Panc1 (cell line): ENCODE results near the gene B4GAT1.

ENCODE experiments used
- POLR2AphosphoS5 ChIP-seq: IDR thresholded peaks from 2 replicates; pipeline ENCODE4 v1.6.1; 2012; ENCODE audit warnings: mild to moderate bottlenecking, low read depth, low read length, moderate library complexity
- TF ChIP-seq, protein P1 (sequence below): fragments of 450-650 bp; IDR thresholded peaks from 2 replicates; pipeline ENCODE4 v1.5.1; 2017; ENCODE audit warnings: mild to moderate bottlenecking
- TF ChIP-seq, protein P2 (sequence below), 2 experiments: IDR thresholded peaks; 2 replicates each; pipeline ENCODE4 v1.6.1; 2011 to 2012; ENCODE audit warnings: low read depth in 2 of 2, control low read depth in 1 of 2, low read length in 1 of 2, mild to moderate bottlenecking in 1 of 2, moderate library complexity in 1 of 2; ENCODE audit not compliant: insufficient read depth in 1 of 2

DNA sequence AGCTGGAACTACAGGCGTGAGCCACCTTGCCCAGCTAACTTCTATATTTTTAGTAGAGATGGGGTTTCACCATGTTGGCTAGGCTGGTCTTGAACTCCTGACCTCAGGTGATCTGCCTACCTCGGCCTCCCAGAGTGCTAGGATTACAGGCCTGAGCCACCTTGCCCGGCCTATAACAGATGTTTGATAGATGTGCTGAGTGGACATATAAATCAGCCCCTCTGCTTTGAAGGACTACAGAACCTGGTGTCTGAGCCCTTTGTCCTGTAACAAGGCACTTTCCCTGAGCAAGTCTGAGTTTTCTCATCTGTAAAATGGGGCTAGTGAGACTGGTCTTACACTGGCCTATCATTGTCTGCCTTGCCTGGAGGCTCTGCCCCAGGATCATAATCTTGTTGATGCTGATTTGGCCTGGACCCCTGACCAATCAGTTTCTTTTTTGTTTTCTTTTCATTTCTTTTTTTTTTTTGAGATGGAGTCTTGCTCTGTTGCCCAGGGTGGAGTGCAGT is 18.2 kb downstream of the B4GAT1 start:
- TF ChIP-seq, protein P1, sequence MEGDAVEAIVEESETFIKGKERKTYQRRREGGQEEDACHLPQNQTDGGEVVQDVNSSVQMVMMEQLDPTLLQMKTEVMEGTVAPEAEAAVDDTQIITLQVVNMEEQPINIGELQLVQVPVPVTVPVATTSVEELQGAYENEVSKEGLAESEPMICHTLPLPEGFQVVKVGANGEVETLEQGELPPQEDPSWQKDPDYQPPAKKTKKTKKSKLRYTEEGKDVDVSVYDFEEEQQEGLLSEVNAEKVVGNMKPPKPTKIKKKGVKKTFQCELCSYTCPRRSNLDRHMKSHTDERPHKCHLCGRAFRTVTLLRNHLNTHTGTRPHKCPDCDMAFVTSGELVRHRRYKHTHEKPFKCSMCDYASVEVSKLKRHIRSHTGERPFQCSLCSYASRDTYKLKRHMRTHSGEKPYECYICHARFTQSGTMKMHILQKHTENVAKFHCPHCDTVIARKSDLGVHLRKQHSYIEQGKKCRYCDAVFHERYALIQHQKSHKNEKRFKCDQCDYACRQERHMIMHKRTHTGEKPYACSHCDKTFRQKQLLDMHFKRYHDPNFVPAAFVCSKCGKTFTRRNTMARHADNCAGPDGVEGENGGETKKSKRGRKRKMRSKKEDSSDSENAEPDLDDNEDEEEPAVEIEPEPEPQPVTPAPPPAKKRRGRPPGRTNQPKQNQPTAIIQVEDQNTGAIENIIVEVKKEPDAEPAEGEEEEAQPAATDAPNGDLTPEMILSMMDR: no peak
- TF ChIP-seq POLR2AphosphoS5: no peak
- TF ChIP-seq, protein P2, sequence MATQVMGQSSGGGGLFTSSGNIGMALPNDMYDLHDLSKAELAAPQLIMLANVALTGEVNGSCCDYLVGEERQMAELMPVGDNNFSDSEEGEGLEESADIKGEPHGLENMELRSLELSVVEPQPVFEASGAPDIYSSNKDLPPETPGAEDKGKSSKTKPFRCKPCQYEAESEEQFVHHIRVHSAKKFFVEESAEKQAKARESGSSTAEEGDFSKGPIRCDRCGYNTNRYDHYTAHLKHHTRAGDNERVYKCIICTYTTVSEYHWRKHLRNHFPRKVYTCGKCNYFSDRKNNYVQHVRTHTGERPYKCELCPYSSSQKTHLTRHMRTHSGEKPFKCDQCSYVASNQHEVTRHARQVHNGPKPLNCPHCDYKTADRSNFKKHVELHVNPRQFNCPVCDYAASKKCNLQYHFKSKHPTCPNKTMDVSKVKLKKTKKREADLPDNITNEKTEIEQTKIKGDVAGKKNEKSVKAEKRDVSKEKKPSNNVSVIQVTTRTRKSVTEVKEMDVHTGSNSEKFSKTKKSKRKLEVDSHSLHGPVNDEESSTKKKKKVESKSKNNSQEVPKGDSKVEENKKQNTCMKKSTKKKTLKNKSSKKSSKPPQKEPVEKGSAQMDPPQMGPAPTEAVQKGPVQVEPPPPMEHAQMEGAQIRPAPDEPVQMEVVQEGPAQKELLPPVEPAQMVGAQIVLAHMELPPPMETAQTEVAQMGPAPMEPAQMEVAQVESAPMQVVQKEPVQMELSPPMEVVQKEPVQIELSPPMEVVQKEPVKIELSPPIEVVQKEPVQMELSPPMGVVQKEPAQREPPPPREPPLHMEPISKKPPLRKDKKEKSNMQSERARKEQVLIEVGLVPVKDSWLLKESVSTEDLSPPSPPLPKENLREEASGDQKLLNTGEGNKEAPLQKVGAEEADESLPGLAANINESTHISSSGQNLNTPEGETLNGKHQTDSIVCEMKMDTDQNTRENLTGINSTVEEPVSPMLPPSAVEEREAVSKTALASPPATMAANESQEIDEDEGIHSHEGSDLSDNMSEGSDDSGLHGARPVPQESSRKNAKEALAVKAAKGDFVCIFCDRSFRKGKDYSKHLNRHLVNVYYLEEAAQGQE (IDR thresholded peaks at IDR 0.05; ENCODE audit: insufficient read depth in 1 of 2, low read depth in 2 of 2, low read length in 1 of 2): no peak
